ENCODE results near the gene TM2D1. TPM values are rescaled to one million over a fixed set of nuclear protein-coding genes. Genes with fewer than 3 reads are reported as not detected.

Gene TM2D1
- polyA plus RNA-seq, 1 donor from 2014 or later = 161 TPM

DNA sequence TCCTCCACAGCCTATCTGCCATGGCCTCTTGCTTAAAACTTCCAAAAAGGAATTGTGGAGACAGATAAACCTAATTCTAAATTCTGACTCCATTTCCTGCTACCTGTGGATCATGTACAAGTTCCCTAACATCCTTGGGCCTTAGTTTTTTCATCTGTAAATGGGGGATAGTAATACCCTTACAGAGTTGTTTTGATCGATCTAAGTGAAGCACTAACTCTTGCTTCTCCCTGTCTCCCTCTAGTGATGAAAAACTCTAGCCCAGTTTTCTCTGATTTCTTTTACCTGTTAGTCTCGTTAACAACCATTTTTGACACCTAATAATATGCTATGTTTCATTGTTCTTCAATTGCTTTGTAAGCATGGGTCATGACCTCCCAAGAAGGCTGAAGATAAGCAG, 65.9 kb downstream of the TM2D1 start:
- Histone ChIP-seq H3K27ac (ENCODE audit: low read length) (no peak overlapping the region), H3F3A (ENCODE audit: insufficient read depth, low read length, poor library complexity, severe bottlenecking) (no peaks in the 10 kb centered on the region), H3K36me3 (ENCODE audit: insufficient read depth, low read length) (no peaks in the 10 kb centered on the region), H4K20me1 (ENCODE audit: insufficient read depth) (no peaks in the 10 kb centered on the region), H3K9me2 (ENCODE audit: insufficient read depth, low read length) (no peaks in the 10 kb centered on the region), H2AFZ (ENCODE audit: low read depth, low read length) (no peak overlapping the region), H3K9ac (ENCODE audit: low read length) (no peak overlapping the region), H3K4me2 (ENCODE audit: low read length) (no peak overlapping the region), H3K27me3 (ENCODE audit: insufficient read depth, low read depth, low read length) (no peaks in the 10 kb centered on the region), H3K9me3 (ENCODE audit: low read length) (no peaks in the 10 kb centered on the region), H3K4me3 (ENCODE audit: low read length) (no peak overlapping the region), H3K79me2 (replicated peaks; ENCODE audit: insufficient read depth, low read length) (no peaks in the 10 kb centered on the region)
- TF ChIP-seq POLR2AphosphoS5 (IDR thresholded peaks at IDR 0.05) (no peak), TAF1 (IDR thresholded peaks at IDR 0.05; ENCODE audit: low read depth) (no peak), RAD21 (conservative IDR thresholded peaks at IDR 0.05) (no peak)
- TF ChIP-seq, protein P1, sequence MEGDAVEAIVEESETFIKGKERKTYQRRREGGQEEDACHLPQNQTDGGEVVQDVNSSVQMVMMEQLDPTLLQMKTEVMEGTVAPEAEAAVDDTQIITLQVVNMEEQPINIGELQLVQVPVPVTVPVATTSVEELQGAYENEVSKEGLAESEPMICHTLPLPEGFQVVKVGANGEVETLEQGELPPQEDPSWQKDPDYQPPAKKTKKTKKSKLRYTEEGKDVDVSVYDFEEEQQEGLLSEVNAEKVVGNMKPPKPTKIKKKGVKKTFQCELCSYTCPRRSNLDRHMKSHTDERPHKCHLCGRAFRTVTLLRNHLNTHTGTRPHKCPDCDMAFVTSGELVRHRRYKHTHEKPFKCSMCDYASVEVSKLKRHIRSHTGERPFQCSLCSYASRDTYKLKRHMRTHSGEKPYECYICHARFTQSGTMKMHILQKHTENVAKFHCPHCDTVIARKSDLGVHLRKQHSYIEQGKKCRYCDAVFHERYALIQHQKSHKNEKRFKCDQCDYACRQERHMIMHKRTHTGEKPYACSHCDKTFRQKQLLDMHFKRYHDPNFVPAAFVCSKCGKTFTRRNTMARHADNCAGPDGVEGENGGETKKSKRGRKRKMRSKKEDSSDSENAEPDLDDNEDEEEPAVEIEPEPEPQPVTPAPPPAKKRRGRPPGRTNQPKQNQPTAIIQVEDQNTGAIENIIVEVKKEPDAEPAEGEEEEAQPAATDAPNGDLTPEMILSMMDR (IDR thresholded peaks at IDR 0.05; ENCODE audit: poor library complexity, severe bottlenecking) = no peak
- TF ChIP-seq, protein P2, sequence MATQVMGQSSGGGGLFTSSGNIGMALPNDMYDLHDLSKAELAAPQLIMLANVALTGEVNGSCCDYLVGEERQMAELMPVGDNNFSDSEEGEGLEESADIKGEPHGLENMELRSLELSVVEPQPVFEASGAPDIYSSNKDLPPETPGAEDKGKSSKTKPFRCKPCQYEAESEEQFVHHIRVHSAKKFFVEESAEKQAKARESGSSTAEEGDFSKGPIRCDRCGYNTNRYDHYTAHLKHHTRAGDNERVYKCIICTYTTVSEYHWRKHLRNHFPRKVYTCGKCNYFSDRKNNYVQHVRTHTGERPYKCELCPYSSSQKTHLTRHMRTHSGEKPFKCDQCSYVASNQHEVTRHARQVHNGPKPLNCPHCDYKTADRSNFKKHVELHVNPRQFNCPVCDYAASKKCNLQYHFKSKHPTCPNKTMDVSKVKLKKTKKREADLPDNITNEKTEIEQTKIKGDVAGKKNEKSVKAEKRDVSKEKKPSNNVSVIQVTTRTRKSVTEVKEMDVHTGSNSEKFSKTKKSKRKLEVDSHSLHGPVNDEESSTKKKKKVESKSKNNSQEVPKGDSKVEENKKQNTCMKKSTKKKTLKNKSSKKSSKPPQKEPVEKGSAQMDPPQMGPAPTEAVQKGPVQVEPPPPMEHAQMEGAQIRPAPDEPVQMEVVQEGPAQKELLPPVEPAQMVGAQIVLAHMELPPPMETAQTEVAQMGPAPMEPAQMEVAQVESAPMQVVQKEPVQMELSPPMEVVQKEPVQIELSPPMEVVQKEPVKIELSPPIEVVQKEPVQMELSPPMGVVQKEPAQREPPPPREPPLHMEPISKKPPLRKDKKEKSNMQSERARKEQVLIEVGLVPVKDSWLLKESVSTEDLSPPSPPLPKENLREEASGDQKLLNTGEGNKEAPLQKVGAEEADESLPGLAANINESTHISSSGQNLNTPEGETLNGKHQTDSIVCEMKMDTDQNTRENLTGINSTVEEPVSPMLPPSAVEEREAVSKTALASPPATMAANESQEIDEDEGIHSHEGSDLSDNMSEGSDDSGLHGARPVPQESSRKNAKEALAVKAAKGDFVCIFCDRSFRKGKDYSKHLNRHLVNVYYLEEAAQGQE (IDR thresholded peaks at IDR 0.05; ENCODE audit: borderline replicate concordance) = no peak

DNA sequence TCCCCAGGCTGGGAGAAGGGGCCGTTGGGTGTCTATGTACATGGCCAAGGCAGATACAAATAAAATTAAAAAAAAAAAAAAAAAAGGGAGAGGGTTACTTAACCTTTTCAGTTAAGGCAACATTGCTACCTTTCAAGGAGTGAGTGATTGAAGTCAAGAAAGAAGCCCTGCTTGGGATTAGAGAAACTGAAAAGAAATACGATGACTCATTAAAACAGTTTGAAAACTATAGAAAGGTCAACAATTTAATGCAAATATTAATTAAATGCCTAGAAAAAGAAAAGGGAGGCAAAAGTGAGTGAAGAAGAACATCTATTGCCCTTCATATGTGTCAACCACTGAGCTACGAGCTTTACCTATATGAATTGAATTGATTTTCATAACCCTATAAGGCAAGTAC, 69.5 kb downstream of the TM2D1 start:
- TF ChIP-seq, protein P2 (IDR thresholded peaks at IDR 0.05; ENCODE audit: borderline replicate concordance) = no peak
- TF ChIP-seq POLR2AphosphoS5 (IDR thresholded peaks at IDR 0.05) (no peak), EZH2 (IDR thresholded peaks at IDR 0.05; ENCODE audit: borderline replicate concordance, insufficient read depth, low read length, poor library complexity, severe bottlenecking) (no peak), MXI1 (conservative IDR thresholded peaks at IDR 0.05; ENCODE audit: poor library complexity, severe bottlenecking) (no peak), EP300 (conservative IDR thresholded peaks at IDR 0.05; ENCODE audit: poor library complexity, severe bottlenecking) (no peak), RAD21 (conservative IDR thresholded peaks at IDR 0.05) (no peak), TAF1 (IDR thresholded peaks at IDR 0.05; ENCODE audit: low read depth) (no peak), SMC3 (conservative IDR thresholded peaks at IDR 0.05; ENCODE audit: poor library complexity) (no peak)
- TF ChIP-seq, protein P1 (IDR thresholded peaks at IDR 0.05; ENCODE audit: poor library complexity, severe bottlenecking) = no peak
- H3K79me2 ChIP-seq (replicated peaks; ENCODE audit: insufficient read depth, low read length) = no peaks in the 10 kb centered on the region
- H3K4me3 ChIP-seq (ENCODE audit: low read length) = no peak overlapping the region

More for the DNA sequence above, 69.5 kb downstream of the TM2D1 start:
- Histone ChIP-seq H3K27me3 (ENCODE audit: insufficient read depth, low read depth, low read length) (no peaks in the 10 kb centered on the region), H3K36me3 (ENCODE audit: insufficient read depth, low read length) (no peaks in the 10 kb centered on the region), H2AFZ (ENCODE audit: low read depth, low read length) (no peak overlapping the region), H3F3A (ENCODE audit: insufficient read depth, low read length, poor library complexity, severe bottlenecking) (no peaks in the 10 kb centered on the region), H3K9ac (ENCODE audit: low read length) (no peak overlapping the region), H3K4me2 (ENCODE audit: low read length) (no peak overlapping the region), H3K9me3 (ENCODE audit: low read length) (no peaks in the 10 kb centered on the region), H4K20me1 (ENCODE audit: insufficient read depth) (no peaks in the 10 kb centered on the region), H3K9me2 (ENCODE audit: insufficient read depth, low read length) (no peaks in the 10 kb centered on the region), H3K27ac (ENCODE audit: low read length) (no peak overlapping the region)

All from neural cell (in vitro differentiated cells).